ENCODE data around the gene CDH4. TPM values are rescaled to one million over a fixed set of nuclear protein-coding genes. Genes with fewer than 3 reads are reported as not detected.

The CDH4 gene
- total RNA-seq, 1 donor from 2014 or later = not detected

GRCh38 chr20:61544910-61545889, 293.1 kb downstream of the CDH4 start:
- H3K27ac ChIP-seq = no peak overlapping the region
- TF ChIP-seq CTCF (IDR thresholded peaks at IDR 0.05) = no peak
- H3K4me3 ChIP-seq = no peak overlapping the region
- intact Hi-C loops (cut with DNase I) = no loop called here
- DNase-seq (ENCODE audit: low spot score in 2 of 2) = no peak
- H3K36me3 ChIP-seq = no peaks in the 10 kb centered on the region
- H3K9me3 ChIP-seq = no peaks in the 10 kb centered on the region
- H3K27me3 ChIP-seq = no peaks in the 10 kb centered on the region
- no peaks in the 10 kb centered on the region for H3K4me1 ChIP-seq

GRCh38 chr20:61546641-61547040, 294.6 kb downstream of the CDH4 start:
- Histone ChIP-seq H3K4me3 (no peak overlapping the region), H3K4me1 (no peaks in the 10 kb centered on the region), H3K27ac (no peak overlapping the region), H3K9me3 (peaks cover 0 to 3% of the 10 kb centered on the region in 2 donors), H3K36me3 (no peaks in the 10 kb centered on the region), H3K27me3 (no peaks in the 10 kb centered on the region)
- no peak for DNase-seq (ENCODE audit: low spot score in 2 of 2)
- intact Hi-C loops (cut with DNase I) = no loop called here
- no peak for TF ChIP-seq CTCF (IDR thresholded peaks at IDR 0.05)

GRCh38 chr20:61548069-61548468, 296.0 kb downstream of the CDH4 start:
- intact Hi-C loops (cut with DNase I) = no loop called here
- no peak for TF ChIP-seq CTCF (IDR thresholded peaks at IDR 0.05)
- H3K27me3 ChIP-seq = no peaks in the 10 kb centered on the region
- H3K27ac ChIP-seq = no peak overlapping the region
- H3K4me1 ChIP-seq = no peaks in the 10 kb centered on the region
- no peaks in the 10 kb centered on the region for H3K36me3 ChIP-seq
- peaks cover 0 to 3% of the 10 kb centered on the region in 2 donors for H3K9me3 ChIP-seq
- no peak overlapping the region for H3K4me3 ChIP-seq
- DNase-seq (ENCODE audit: low spot score in 2 of 2) = no peak

GRCh38 chr20:61549865-61550264, 297.8 kb downstream of the CDH4 start:
- no peak for DNase-seq (ENCODE audit: low spot score in 2 of 2)
- intact Hi-C loops (cut with DNase I) = no loop called here
- Histone ChIP-seq H3K4me3 (no peak overlapping the region), H3K9me3 (peaks cover 0 to 3% of the 10 kb centered on the region in 2 donors), H3K36me3 (no peaks in the 10 kb centered on the region), H3K4me1 (no peaks in the 10 kb centered on the region), H3K27ac (no peak overlapping the region), H3K27me3 (no peaks in the 10 kb centered on the region)
- no peak for TF ChIP-seq CTCF (IDR thresholded peaks at IDR 0.05)

GRCh38 chr20:61551401-61551800, 299.3 kb downstream of the CDH4 start:
- Histone ChIP-seq H3K4me1 (no peaks in the 10 kb centered on the region), H3K27me3 (no peaks in the 10 kb centered on the region), H3K9me3 (peaks cover 0 to 3% of the 10 kb centered on the region in 2 donors), H3K27ac (no peak overlapping the region), H3K36me3 (no peaks in the 10 kb centered on the region), H3K4me3 (no peak overlapping the region)
- no peak for TF ChIP-seq CTCF (IDR thresholded peaks at IDR 0.05)
- intact Hi-C loops (cut with DNase I) = no loop called here
- no peak for DNase-seq (ENCODE audit: low spot score in 2 of 2)
